Raji (cell line): ENCODE measurements around the gene ITPR3.
A peak's percentile ranks its signal among the peaks of the same experiment; 100 is the strongest.

Experiments
- POLR2A ChIP-seq: IDR thresholded peaks from 2 replicates; pipeline ENCODE4 v1.6.1; 2011; ENCODE audit warnings: low read depth, low read length, control low read depth; ENCODE audit not compliant: insufficient read depth

The ITPR3 gene

GRCh38 chr6:33711140-33712129 lies 90.3 kb downstream of the ITPR3 start, which contains the start of gene UQCC2:
UQCC2 (minus strand) TSS chr6:33711700; CDS start chr6:33711686, 14 bp downstream.
- peak; percentile 90 for TF ChIP-seq POLR2A

GRCh38 chr6:33712914-33713313 lies 91.8 kb downstream of the ITPR3 start:
- TF ChIP-seq POLR2A = no peak

DNA sequence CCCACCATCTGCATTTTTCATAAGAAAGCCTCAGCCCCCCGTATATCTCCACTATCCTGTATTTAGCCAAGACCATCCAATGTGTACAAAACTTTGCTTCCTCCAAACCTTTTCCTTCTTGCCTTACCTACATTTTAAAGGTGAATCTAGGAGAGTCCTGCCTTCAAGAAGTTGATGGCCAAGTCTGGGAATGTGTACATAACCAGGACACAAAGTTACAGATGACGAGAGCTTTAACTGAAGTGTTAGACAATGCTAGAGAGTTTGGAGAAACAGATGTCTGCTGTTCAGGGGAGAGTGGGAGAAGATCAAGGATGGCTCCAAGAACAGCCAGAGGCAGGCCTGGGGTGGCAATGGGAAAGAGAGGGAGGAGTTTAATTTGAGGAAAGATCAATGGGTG lies 92.7 kb downstream of the ITPR3 start:
- TF ChIP-seq POLR2A = no peak

GRCh38 chr6:33714385-33715040 lies 93.4 kb downstream of the ITPR3 start:
- TF ChIP-seq POLR2A = no peak

DNA sequence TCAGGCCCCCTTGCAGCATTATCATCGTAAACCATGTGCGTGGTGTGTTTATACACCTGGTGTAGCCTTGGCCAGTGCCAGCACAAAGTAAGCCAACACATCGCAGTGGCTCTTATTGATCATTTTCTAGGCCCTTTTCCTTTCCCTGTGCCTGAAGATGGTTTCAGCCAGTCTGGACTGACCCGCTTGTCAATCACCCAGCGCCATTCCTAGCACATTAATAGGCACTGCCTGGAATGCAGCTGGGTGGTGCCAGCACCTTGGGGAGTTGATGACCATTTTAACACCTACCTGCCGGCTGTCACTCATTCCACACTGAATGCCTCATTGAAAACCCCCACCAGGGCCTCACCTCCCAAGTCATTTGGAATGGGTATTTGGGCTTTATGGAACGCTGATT lies 95.3 kb downstream of the ITPR3 start:
- TF ChIP-seq POLR2A = no peak

DNA sequence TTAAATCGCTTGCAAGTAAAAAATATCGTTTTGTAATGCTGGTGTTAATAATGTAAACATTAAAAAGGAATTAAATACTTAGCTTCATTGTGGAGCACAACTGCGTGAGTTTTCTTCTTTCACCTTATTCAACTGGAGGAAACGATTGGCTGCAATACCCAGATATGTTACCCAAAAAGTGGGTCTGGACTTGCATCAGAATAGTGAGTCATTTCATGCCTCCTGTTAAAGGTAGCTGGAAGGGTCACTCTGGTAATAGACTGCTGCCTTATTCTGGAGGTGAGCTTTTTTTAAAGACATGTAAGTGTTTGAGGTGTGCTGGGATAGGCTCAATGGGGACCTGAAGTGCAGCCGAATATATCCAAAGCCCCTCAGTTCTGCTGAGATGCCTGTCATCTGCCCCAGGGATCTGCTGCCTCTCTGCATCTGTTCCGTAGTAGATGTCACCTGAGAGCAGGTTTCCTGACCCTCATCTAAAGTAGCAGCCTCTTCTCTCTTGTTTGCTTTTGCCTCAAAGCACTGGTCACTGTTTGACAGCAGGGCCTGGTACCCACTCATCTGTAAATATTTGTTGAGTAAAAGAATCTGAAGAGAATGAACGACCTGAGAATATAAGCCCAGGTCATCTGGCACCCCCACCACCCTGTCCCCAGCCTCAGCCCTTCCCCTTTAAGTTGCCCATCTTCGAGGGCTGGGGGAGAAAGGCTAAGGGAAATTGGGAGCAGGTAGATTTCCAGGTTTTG lies 95.9 kb downstream of the ITPR3 start:
- no peak for TF ChIP-seq POLR2A

GRCh38 chr6:33717934-33718455 lies 96.9 kb downstream of the ITPR3 start:
- no peak for TF ChIP-seq POLR2A

- TF ChIP-seq POLR2A = no peak
These were observed 97.6 kb downstream of the ITPR3 start for GRCh38 chr6:33718713-33719112.

GRCh38 chr6:33719326-33719987 lies 98.3 kb downstream of the ITPR3 start:
- no peak for TF ChIP-seq POLR2A

- no peak for TF ChIP-seq POLR2A
These were observed 99.9 kb downstream of the ITPR3 start for GRCh38 chr6:33720998-33721397.

GRCh38 chr6:33721508-33721907 lies 100.4 kb downstream of the ITPR3 start:
- no peak for TF ChIP-seq POLR2A

GRCh38 chr6:33722103-33722623 lies 101.0 kb downstream of the ITPR3 start:
- TF ChIP-seq POLR2A = no peak

- TF ChIP-seq POLR2A = no peak
These were observed 102.4 kb downstream of the ITPR3 start for GRCh38 chr6:33723371-33724085.
